VCaP (cell line): ENCODE data around the gene RIT1.

ENCODE experiments used
- H3K27ac ChIP-seq: fragments of 450-650 bp; 2 replicates; pipeline ENCODE4 v1.5.1; 2017
- TF ChIP-seq, protein P1 (sequence below): fragments of 450-650 bp; conservative IDR thresholded peaks from 2 replicates; pipeline ENCODE4 v1.5.1; 2017; ENCODE audit warnings: mild to moderate bottlenecking, moderate library complexity

RIT1 gene

DNA sequence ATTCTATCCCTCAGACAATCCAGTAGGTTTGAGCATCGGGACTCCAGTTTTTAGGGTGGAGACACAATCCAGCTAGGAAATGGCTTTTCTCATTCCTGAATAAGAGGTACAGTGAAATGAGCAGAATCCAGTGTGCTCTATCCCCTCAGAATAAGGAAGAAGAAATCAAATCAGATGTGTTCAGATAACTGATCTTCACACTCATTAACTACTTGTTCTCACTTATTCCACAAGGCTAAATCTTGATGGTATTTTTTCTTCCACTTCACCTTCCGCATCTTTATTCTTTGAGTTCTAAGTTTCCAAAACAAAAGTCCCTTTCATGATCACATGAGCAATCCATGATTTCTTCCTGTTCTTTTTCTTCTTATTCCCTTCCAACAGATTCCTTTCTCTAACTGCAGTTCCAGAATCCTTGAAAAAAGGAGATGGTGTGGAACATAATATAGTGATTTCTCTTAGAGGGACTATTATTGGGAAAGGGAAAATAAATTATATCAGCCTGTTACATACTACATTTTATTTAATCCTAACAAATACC lies 50.1 kb downstream of the RIT1 start:
- no peak overlapping the region for H3K27ac ChIP-seq
- TF ChIP-seq, protein P1, sequence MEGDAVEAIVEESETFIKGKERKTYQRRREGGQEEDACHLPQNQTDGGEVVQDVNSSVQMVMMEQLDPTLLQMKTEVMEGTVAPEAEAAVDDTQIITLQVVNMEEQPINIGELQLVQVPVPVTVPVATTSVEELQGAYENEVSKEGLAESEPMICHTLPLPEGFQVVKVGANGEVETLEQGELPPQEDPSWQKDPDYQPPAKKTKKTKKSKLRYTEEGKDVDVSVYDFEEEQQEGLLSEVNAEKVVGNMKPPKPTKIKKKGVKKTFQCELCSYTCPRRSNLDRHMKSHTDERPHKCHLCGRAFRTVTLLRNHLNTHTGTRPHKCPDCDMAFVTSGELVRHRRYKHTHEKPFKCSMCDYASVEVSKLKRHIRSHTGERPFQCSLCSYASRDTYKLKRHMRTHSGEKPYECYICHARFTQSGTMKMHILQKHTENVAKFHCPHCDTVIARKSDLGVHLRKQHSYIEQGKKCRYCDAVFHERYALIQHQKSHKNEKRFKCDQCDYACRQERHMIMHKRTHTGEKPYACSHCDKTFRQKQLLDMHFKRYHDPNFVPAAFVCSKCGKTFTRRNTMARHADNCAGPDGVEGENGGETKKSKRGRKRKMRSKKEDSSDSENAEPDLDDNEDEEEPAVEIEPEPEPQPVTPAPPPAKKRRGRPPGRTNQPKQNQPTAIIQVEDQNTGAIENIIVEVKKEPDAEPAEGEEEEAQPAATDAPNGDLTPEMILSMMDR = no peak

DNA sequence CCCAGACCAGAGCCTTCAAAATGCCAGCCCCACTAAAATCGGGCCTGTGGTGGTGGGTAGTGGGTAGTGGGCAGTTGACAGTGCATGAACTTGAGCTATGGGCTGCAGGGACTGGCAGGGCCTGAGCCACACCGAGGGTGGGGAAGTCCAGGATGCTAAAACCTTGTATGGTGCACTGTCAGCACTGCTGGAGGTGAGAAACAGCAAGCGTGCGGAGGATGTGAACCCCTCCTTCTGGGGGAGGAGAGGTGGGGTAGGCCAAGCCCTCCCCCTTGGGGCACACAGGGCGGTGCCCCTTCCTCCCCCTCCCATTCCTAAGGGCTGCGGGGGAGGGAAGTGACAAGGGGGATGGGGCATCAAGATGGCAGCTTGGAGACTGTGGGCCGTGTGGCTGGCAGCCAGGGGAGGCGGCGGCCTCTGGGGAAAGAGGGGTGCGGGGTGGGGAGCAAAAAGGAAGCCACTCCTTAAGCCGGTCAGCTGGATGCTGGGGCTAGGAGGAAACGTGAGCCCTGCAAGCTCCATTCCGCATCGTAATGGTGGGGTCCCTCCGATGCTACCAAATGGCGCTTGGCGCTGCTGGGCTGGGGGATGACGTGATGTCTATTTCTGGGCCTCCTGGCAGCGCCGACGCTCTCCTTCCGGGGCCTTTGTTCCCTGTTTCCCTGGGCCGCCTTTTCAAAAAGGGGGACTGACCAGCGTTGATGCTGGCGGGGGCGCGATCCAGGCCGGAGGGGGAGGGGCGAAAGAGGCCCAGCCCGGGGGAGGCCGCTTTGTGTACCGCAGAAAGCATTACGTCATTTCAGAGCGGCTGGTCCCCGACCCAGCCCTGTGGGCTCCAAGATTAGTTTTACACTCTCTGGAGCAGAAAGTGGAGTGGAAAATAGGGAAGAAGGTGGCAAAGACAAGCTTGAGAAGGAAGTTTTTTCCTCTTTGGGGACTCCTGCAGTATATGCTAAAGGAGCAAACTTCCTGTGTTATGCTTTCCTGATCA lies 51.0 kb downstream of the RIT1 start:
- H3K27ac ChIP-seq = no peak overlapping the region
- TF ChIP-seq, protein P1 = no peak

DNA sequence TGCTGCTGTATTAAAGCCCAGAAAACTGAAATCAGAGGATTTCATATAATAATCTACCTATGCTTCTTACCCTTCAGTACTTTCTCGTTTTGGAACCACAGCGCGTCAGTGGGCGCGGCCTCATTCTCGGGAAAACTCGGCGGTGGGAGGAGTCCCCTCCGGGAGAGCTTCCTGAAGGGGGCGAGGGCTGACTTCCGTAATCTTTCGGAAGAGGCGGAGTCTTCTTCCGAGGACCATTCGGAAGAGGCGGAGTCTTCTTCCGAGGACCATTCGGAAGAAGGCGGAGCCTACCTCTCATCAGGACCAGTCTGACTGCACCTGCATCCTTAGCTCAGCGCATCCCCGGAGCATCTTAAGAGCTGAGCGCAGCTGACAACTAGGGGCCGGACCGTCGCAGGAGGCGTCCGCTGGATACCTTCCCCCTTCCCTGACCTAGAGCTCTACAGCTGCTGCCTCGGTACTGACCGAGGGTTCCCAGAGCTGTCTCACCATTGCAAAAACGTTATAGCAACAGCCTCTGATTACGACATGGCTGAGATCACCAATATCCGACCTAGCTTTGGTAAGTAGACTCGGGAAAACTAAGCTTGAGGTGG lies 51.8 kb downstream of the RIT1 start, which contains the start of gene SYT11:
SYT11 (plus strand) TSS at position 334 of the 596 bp plus-strand sequence; CDS start at position 529, 195 bp downstream.
- TF ChIP-seq, protein P1 = no peak
- peak within 1 kb of the TSS; percentile 67 for H3K27ac ChIP-seq

DNA sequence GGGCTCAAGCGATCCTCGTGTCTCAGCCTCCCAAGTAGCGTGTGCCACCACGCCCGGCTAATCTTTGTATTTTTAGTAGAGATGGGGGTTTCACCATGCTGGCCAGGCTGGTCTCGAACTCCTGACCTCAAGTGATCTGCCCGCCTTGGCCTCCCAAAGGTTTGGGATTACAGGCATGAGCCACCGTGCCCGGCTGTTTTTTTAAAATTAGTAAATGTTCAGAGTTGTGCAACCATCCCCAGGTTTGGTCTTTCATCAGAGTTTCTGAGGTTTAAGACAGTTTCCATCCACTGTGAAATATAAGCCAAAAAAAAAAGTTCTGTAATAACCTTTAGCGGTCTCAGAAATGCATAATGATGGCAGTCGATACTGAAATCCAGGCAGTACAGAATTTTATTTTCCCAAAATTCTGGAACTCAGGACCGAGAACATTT lies 52.3 kb downstream of the RIT1 start:
- peak overlapping the region; percentile 67 for H3K27ac ChIP-seq
- TF ChIP-seq, protein P1 = no peak

DNA sequence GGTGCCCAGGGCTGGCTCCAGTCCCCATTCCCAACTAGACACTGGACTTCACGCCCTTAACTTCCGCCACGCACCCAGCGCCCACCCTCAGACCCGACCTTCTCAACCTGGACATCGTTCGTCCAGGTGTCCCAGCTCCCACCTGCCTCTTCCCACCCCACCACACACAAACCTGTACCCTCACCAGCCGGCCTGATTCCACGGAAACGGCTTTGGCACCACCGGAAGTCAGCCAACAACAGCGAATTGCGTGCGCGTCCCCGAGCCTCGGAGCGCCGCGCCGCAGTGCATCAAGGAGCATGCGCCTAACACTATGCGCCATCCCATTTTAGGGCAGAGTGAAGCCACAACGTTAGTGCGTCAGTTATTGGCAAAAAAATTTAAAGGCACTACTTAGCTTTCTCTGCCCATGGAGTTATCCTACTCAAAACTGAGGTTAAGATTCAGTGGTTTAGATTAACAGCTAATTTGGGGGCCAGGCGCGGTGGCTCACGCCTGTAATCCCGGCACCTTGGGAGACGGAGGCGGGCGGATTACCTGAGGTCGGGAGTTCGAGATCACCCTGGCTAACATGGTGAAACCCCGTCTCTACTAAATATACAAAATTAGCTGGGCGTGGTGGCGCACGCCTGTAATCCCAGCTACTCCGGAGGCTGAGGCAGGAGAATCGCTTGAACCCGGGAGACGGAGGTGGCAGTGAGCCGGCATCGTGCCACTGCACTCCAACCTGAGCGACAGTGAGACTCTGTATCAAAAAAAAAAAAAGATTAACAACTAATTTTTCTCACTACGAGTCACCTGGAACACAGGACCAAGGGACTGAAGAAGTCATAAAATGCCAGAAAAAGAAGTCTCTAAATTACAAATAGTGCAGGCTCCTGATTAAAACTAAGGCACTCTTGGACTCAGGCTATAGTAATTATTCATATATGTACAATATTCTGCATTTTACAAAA lies 53.9 kb downstream of the RIT1 start, which contains the start of gene GON4L:
GON4L (minus strand) TSS at position 240 of the 956 bp plus-strand sequence. CDS start 3,434 bp downstream, outside the sequence.
- peak within 1 kb of the TSS; percentile 73 for H3K27ac ChIP-seq
- TF ChIP-seq, protein P1 = no peak

DNA sequence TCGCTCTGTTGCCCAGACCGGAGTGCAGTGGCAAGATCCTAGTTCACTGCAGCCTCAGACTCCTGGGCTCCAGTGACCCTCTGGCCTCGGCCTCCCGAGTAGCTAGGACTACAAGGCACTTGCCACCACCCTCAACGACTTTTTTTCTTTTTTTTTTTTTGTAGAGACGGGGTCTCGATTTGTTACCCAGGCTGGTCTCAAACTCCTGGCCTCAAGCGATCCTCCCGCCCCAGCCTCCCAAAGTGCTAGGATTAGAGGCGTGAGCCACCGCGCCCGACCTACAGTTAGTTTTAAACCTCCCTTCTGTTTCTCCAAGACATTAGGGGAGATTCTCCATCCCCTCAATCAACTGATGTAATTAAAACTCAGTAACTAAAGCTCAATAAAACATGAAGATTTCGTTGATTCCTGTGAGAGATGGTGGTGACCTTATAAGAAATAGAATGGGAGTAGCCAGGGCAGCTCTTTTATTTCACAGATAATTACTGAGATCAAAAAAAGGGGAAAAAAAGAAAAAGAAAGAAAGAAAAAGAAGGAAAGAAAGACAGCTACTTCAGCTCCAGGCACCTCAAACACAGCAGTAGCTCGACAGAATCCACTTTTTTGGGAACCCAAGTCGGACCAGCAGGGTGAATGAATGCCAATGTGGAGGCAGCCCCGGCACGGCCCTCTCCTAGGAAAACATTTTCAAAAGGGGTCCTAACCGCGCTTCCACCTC lies 54.7 kb downstream of the RIT1 start:
- peak overlapping the region; percentile 73 for H3K27ac ChIP-seq
- TF ChIP-seq, protein P1 = no peak
